IPS-NIHi7 (cell line): Measurements from ENCODE around the gene DPH7.
A peak's percentile ranks its signal among the peaks of the same experiment; 100 is the strongest.
"Not testable (repeated sequence)": the region's sequence is repeated elsewhere in the genome, so short reads cannot be mapped to it uniquely, and the experiment has no call there.

Experiments used
- DNase-seq: peaks from one replicate; pipeline ENCODE4 v3.0.0; 2012; ENCODE audit warnings: mixed read lengths; ENCODE audit errors: extremely low spot score

The DPH7 gene

DNA sequence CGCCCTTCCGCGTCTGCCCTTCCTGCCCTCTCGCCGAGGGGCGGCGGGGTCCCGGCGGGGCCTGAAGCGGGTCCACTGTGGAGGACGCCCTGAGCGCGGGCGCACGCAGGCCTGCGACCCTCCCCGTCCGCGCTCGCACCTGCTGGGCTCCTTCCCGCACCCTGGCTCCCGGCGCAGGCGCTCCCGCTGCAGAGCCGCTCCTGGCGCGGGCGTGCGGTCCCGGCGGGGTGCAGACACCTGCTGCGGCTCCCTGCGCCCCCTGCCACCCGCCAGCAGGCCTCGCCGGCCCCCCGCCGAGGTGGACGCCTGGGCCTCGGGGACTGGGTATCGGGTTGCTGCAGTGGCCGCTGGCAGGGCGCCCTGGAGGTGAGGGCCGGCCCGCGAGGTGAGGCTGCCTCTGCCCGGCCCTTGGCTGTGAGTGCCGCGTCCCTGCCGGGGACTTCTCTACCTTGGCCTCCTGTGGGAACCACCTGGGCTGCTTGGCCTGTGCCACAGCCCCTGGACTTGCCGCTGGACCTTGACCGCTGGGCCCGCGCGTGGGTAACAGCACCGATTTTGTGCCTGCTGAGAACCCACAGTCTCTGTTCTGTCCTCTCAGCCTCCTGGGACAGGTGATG is 27.4 kb upstream of the DPH7 start:
- DNase-seq: no peak

DNA sequence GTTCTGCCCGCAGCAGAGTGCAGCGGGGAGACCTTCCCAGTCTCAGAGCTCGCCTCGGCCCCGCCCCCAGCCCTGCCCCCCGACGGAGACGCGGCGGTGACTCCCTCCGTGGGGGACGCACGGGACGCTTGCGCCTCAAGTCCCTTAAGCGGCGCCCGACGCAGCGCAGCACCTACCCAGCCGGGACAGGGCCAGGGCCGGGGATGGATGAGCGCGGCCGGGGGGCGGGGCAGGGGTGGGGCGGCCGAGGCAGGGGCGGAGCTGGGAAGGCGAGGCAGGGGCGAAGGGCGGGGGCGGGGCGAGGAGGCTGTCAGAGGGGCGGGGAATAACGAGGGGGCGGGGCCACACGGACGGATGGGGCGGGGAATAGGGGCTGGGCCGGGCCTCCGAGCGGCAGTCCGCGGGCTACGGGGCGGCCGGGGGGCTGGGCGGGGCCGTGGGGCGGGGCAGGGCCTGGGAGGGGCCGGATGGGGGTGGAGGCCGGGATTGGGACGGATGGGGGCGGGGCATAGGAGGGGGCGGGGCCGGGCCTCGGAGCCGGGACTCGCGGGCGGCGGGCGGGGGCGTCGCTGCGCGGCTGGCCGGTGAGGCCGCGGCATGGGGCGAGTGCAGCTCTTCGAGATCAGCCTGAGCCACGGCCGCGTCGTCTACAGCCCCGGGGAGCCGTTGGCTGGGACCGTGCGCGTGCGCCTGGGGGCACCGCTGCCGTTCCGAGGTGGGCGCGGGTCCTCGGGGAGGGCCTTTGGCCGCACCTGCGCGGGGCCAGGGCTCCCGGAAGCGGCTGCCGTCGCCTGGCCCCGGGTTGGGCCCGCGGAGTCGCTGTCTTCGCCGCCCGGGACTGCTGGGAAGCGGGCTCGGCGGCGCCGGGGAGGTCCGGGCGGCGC is 26.6 kb upstream of the DPH7 start, which contains the start of gene ARRDC1:
Gene ARRDC1 (plus strand): TSS at position 566 of the 884 bp plus-strand sequence. CDS start 32 bp downstream, at position 598.
- DNase-seq: peak; percentile 97

GRCh38 chr9:137604345-137605086 is 25.8 kb upstream of the DPH7 start:
- DNase-seq: no peak

DNA sequence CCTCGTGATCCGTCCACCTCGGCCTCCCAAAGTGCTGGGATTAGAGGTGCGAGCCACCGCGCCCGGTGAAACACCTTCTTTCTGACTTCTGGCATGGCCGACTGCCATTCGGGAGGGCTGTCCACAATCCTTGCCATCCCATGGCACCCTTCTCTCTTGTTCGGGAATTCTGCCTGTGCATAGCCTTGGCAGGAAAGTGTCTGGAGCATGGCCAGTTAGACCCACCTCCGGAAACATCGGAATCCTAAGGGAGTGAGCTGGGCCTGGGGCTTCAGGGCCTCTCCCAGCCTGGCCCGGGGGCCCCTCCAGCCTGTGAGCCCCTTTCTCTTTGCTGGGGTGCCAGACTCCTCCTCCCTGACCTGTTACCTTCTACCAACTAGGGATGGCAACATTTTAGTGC is 25.2 kb upstream of the DPH7 start:
- DNase-seq: no peak

DNA sequence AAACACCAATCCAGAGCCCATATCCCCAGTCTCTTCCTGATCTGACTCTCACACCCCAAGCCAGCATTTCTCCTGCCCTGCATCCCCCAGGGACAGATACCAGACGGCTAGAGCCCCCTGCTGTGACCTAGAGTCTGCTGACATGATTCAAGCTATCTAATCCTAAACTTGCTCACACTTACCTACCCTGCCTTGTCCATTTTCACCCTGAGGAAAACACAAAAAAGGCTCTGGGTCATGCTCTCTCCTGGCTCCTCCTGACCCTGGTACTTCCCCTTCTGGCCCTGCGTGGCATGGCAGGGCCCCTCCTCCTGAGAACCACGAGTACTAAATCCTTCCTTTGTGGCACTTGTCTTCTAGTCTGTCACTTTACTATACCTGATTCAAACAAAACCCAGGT is 23.9 kb upstream of the DPH7 start:
- no peak for DNase-seq

GRCh38 chr9:137598943-137599342 is 20.2 kb upstream of the DPH7 start:
- DNase-seq: no peak

GRCh38 chr9:137596577-137596976 is 17.9 kb upstream of the DPH7 start:
- DNase-seq: not testable (repeated sequence)

DNA sequence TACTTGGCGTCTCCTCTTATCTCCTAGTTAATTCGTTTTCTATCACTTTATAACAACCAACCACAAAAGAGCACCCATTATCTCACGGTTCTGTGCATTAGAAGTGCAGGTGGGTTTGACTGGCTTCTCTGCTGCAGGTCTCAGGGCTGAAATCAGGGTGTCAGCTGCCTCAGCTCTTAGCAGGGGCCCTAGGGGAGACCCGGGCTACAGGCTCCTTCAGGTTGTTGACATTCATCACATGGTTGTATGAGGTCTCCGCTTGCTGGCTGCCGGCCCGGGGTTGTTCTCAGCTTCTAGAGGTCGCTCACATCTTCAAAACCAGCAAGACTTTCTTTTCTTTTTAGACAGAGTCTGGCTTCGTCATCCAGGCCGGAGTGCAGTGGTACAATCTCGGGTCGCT is 14.5 kb upstream of the DPH7 start:
- no peak for DNase-seq

DNA sequence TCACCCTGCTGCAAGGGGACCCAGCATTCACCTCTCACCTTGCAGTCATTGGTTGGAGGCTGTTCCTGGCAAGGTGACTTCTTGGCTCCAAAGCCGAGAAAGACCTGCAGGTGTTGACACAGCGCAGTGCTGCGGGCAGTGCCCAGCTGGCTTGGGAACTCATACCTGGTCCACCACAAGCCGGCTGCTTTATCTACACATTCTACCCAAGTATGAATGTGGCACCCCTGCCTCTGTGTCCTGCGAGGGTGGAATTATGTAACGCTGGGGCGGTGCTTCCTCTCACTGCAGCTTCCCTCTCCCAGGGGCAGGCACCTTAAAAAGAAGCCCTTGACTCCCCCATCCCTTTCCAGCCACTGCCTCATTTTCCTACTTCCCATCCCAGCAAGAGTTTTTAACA is 14.0 kb upstream of the DPH7 start:
- no peak for DNase-seq

DNA sequence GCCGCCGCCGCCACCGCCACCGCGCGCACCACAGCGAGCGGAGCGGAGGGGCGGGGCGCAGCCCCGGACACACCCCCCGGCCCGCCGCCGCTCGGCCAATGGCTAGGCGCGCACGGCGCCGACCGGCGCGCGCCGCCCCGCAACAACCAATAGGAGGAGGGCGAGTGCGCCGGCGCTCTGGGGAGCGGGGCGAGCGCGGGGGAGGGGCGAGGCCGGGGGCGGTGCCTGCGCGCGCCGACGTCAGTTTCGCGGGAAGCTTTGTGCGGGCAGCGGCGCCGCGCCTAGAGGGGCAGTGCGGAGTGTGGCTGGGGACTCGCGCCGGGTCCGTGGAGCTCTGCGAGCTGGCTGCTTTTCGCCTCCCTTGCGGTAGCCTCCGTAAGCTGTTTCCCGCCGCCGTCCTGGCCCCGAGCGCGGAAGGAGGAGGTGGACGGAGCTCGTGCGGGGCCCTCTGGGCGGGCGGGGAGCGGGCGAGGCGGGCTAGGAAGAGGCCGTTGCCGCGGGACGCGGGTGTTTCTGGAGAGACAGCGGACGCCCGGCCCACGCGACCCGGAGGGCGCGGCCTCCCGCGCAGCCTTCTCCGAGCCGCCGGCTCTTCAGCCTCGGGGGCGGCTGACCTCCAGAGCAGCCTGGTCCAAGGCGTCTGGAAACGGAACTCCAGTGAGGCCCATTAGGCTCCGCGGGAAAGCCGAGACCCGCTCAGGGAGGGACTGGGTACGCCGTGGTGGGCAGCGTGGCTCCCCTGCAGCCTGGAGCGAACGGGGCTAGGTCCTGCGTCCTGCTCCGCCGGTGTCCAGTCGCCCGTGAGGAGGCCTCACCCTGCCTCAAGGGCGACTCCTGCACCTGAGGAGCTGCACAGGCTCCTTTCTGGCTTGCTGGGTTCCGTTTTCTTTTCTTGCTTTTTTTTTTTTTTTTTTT is 12.0 kb upstream of the DPH7 start, which contains the start of gene ZMYND19:
Gene ZMYND19 (minus strand): TSS at position 44 of the 915 bp plus-strand sequence. CDS start 249 bp downstream, outside the sequence.
- DNase-seq: peak; percentile 99

DNA sequence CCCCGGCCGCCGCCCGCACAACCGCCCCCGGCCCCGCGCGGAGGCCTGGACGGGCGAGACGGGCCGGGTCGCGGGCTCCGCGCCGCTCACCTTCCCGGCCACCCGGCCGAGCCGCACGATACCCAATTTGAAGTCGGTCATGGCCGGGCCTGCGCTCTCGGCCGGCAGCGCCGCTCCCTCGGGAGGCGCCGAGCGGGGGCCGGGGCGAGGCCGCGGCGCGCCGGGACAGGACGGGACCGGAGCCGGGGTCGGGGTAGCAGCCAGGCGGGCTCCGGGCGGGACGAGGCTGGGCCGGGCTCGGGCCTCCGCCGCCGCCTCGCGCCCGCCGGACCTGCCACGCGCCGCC is 11.4 kb upstream of the DPH7 start:
- DNase-seq: no peak

- DNase-seq: no peak
Observed at GRCh38 chr9:137589441-137590122, 10.9 kb upstream of the DPH7 start.

GRCh38 chr9:137588891-137589290 is 10.2 kb upstream of the DPH7 start:
- no peak for DNase-seq

DNA sequence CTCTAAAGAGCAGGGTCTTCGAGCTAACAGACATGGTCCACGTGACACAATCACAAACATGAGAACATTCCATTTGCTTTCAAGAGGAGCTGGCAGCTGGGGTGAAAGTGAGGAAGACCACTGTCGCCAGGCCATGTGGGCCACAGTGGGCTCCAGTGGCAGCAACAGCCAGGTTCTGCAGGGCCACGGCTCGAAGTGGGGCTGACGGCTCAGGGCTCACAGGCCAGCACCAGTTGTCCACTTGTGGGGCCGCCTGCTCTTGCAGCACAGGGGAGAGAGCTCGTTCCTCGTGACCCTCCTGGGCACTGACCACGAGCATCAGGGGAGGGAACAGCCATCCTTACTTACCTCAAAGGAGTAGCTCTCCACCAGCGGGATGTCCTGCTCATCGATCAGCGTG is 9.6 kb upstream of the DPH7 start:
- DNase-seq: no peak

GRCh38 chr9:137586854-137587253 is 8.1 kb upstream of the DPH7 start:
- DNase-seq: no peak

- no peak for DNase-seq
Observed at GRCh38 chr9:137583957-137584356, 5.2 kb upstream of the DPH7 start.

DNA sequence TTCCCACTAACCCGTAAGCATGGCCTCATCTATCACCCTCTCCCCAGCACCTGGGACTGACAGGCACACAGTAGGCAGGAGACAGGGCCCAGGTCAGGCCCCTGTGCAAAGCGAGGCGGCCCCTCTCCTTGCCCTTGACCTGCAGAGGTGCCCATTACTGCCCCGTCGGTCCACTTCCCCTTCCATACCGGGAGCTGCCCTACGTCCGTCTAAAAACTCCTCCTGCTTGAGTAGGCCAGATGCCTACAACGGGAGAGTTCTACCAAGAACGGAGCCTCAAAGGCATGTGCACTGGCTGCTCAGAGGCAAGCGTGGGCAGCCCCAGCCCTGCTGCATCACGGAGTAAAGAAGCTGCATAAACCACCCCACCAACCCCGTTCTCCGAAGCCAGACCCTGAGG is 4.6 kb upstream of the DPH7 start:
- DNase-seq: no peak

- DNase-seq: peak; percentile 68
Observed at GRCh38 chr9:137582286-137582860, 3.6 kb upstream of the DPH7 start.

DNA sequence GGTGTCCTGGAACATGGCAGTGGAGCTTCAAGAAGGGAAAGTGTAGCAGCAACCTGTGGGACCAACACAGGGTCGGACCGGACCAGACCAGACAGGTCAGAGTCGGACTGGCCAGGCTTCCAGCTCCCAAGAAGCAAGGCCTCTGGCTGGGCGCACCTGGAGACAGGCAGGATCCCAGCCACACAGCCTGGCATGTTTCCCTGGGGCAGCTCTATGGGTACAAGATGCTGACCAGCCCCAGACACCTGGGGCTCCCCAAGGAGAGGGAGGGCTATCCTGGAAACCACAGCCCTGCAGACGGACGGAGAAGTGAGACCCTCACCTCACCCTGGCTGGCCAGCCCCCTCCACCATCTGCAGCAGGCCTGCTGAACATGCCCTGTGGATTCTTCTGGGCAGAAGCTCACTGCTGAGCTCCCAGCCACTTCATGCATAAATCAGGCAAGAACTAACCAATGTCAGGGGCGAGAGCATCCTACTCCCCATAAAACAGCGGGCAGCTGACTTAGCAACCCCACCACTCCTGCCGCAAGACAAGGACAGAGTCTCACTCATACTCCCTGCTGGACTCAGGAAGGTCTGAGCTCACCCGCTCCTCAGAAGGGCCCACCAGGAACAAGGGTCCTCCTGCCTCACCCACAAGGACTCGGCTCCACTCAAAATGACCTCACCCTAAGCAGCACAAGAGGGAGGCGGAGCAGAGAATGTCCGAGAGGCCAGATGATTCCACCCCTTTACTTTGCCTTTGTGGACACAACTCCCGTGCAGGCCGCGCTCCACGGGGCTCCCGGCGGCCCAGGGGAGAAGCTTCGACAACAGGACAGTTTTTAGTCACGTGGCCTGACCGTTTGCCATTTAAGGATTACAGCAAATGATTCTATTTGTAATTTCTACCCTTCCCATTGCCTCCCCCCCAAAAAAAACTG is 2.9 kb upstream of the DPH7 start:
- DNase-seq: no peak
